Naive thymus-derived CD4-positive, alpha-beta T cell (primary cell): ENCODE data around the gene UBN1. TPM values are rescaled to one million over a fixed set of nuclear protein-coding genes. Genes with fewer than 3 reads are reported as not detected.

Source experiments
- ATAC-seq: fragments of 150-1000 bp; cut with Tn5 transposase; 2 replicates; pipeline ENCODE4 v1.10.0; 2021; ENCODE audit warnings: mild to moderate bottlenecking, moderate library complexity
- CTCF ChIA-PET: fragments of 350-600 bp; sonication (Branson Sonifier 250); formaldehyde crosslinking; loops from one replicate; lab custom pipeline; 2021; ENCODE audit warnings: antibody characterized with exemption; lab: Charles Lee
- POLR2A ChIA-PET: fragments of 350-600 bp; sonication (Branson Sonifier 250); formaldehyde crosslinking; loops from one replicate; lab custom pipeline; 2021; ENCODE audit warnings: antibody characterized with exemption, inconsistent platforms; lab: Charles Lee
- DNase-seq, 9 donors: peaks; one replicate each; pipeline versions ENCODE4 v3.0.0 to v3.0.0-alpha.2; 2020 to 2022; ENCODE audit warnings: mixed read lengths in 1 of 9
- H3K27ac ChIP-seq: one replicate; pipeline ENCODE4 v1.7.0; 2013; ENCODE audit warnings: mild to moderate bottlenecking, low read depth, low read length, moderate library complexity
- H3K27me3 ChIP-seq, 2 donors: one replicate each; pipeline ENCODE4 v1.7.0; 2013; ENCODE audit warnings: low read length in 2 of 2, mild to moderate bottlenecking in 2 of 2, moderate library complexity in 2 of 2; ENCODE audit not compliant: control insufficient read depth in 2 of 2, insufficient read depth in 2 of 2
- H3K36me3 ChIP-seq, 3 experiments: 1 replicate in 2 of 3; 2 replicates in 1 of 3; pipeline ENCODE4 v1.7.0; 2013; ENCODE audit warnings: low read length in 3 of 3, mild to moderate bottlenecking in 3 of 3, moderate library complexity in 1 of 3; ENCODE audit not compliant: insufficient read depth in 3 of 3, control insufficient read depth in 2 of 3
- H3K4me1 ChIP-seq, 2 donors: one replicate each; pipeline ENCODE4 v1.7.0; 2013; ENCODE audit warnings: low read length in 2 of 2, mild to moderate bottlenecking in 2 of 2, moderate library complexity in 1 of 2; ENCODE audit not compliant: control insufficient read depth in 2 of 2, insufficient read depth in 2 of 2
- H3K4me3 ChIP-seq: 2 replicates; pipeline ENCODE4 v1.7.0; 2013; ENCODE audit warnings: mild to moderate bottlenecking, low read length
- H3K9me3 ChIP-seq, 3 experiments: 1 replicate in 2 of 3; 2 replicates in 1 of 3; pipeline ENCODE4 v1.7.0; 2013; ENCODE audit warnings: low read length in 3 of 3; ENCODE audit not compliant: control insufficient read depth in 2 of 3
- H3K27ac Mint-ChIP-seq, 9 donors: one replicate each; pipeline ENCODE4 v1.8.0; 2020 to 2022; ENCODE audit warnings: mixed read lengths in 9 of 9, mild to moderate bottlenecking in 8 of 9, moderate library complexity in 5 of 9, inconsistent platforms in 2 of 9
- H3K27me3 Mint-ChIP-seq, 5 donors: one replicate each; pipeline ENCODE4 v1.8.0; 2021 to 2022; ENCODE audit warnings: mixed read lengths in 5 of 5, mild to moderate bottlenecking in 1 of 5
- H3K36me3 Mint-ChIP-seq, 5 donors: one replicate each; pipeline ENCODE4 v1.8.0; 2020 to 2022; ENCODE audit warnings: mixed read lengths in 5 of 5, mild to moderate bottlenecking in 3 of 5, inconsistent platforms in 1 of 5
- H3K4me1 Mint-ChIP-seq, 7 donors: one replicate each; pipeline ENCODE4 v1.8.0; 2020 to 2022; ENCODE audit warnings: mixed read lengths in 7 of 7, mild to moderate bottlenecking in 3 of 7, inconsistent platforms in 1 of 7
- H3K4me3 Mint-ChIP-seq, 10 donors: one replicate each; pipeline ENCODE4 v1.8.0; 2020 to 2022; ENCODE audit warnings: mild to moderate bottlenecking in 10 of 10, mixed read lengths in 10 of 10, moderate library complexity in 6 of 10, inconsistent platforms in 2 of 10
- H3K9me3 Mint-ChIP-seq, 11 donors: one replicate each; pipeline ENCODE4 v1.8.0; 2020 to 2022; ENCODE audit warnings: mixed read lengths in 11 of 11, mild to moderate bottlenecking in 4 of 11, inconsistent platforms in 1 of 11, moderate library complexity in 1 of 11
- intact Hi-C, 2 donors: fragments of 100-400 bp; cut with micrococcal nuclease; formaldehyde crosslinking; loops; one replicate each; pipeline ENCODE4 v1.15.1; 2023
- polyA plus RNA-seq, 2 donors: library from polyadenylated mRNA; unstranded; fragments of 300-500 nt; fragmentation: Illumina TruSeq; gene quantifications; one replicate each; pipeline ENCODE4 v1.2.3, GENCODE V29; 2021
- total RNA-seq, 6 experiments: library from RNA in 5 of 6; stranded (reverse) in 5 of 6; gene quantifications; 1 replicate in 5 of 6; 2 replicates in 1 of 6; pipeline ENCODE4 v1.2.3 and lab custom pipeline; 2021 to 2026

UBN1 gene
- total and polyA plus RNA-seq, 7 experiments from 2014 or later: 11.0 to 58.7 (median 40.0) TPM

DNA sequence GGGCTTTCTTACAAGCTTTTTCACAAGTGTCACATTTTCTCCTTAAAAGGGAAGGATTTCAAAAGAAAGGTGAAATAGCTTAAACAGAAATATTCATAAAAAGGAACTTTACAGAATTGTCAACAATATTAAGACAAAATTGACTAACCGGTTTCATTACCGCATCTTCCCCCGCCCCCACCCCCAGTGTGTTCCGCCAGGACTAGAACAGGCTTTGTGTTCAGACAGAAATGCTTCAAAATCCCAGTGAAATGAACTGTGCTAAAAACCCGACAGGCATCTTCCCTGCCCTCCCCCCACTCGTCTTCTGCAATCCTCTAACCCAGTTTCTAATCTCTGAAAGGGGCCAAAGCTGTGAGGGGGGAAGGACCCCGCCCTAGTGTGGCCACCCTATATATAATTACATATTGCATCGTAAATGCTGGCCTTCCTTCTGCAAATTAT lies 43.9 kb upstream of the UBN1 start:
- Histone ChIP-seq H3K36me3 (peaks cover 0 to 22% (median 3%) of the 10 kb centered on the region in 3 experiments), H3K9me3 (no peaks in the 10 kb centered on the region), H3K4me3 (peak overlapping the region; percentile 79), H3K27me3 (no peaks in the 10 kb centered on the region), H3K27ac (peak overlapping the region; percentile 60), H3K4me1 (peaks cover 10 to 18% of the 10 kb centered on the region in 2 donors)
- H3K9me3 Mint-ChIP-seq: no peaks in the 10 kb centered on the region
- no peak for ATAC-seq
- H3K27me3 Mint-ChIP-seq: no peaks in the 10 kb centered on the region
- CTCF ChIA-PET: interaction anchor here (0.7 to 0.9 kb wide), 3 partner anchors 14 to 186 kb away, joined by 3 to 4 read pairs (median 3); no protein-coding TSS in a partner anchor
- POLR2A ChIA-PET: interaction anchor here (0.6 to 3.3 kb wide), 7 partner anchors 35 to 382 kb away, joined by 3 to 27 read pairs (median 11); partner anchors contain the start of genes ANKS3, DNAAF8, GLYR1 and UBN1
- intact Hi-C loops: loop anchor here (2.0 to 10.0 kb wide), 5 partner anchors 153 to 1649 kb away; partner anchors contain the start of gene MGRN1 (in 1 of the 2)
- no peak for DNase-seq
- H3K36me3 Mint-ChIP-seq: peaks cover 3 to 12% (median 6%) of the 10 kb centered on the region in 5 donors
- peak overlapping the region in 7 of 9 donors; percentile 40 to 84 (median 73) for H3K27ac Mint-ChIP-seq
- peak overlapping the region in 9 of 10 donors; percentile 44 to 86 (median 86) for H3K4me3 Mint-ChIP-seq
- H3K4me1 Mint-ChIP-seq: peaks cover 7 to 19% (median 12%) of the 10 kb centered on the region in 7 donors

DNA sequence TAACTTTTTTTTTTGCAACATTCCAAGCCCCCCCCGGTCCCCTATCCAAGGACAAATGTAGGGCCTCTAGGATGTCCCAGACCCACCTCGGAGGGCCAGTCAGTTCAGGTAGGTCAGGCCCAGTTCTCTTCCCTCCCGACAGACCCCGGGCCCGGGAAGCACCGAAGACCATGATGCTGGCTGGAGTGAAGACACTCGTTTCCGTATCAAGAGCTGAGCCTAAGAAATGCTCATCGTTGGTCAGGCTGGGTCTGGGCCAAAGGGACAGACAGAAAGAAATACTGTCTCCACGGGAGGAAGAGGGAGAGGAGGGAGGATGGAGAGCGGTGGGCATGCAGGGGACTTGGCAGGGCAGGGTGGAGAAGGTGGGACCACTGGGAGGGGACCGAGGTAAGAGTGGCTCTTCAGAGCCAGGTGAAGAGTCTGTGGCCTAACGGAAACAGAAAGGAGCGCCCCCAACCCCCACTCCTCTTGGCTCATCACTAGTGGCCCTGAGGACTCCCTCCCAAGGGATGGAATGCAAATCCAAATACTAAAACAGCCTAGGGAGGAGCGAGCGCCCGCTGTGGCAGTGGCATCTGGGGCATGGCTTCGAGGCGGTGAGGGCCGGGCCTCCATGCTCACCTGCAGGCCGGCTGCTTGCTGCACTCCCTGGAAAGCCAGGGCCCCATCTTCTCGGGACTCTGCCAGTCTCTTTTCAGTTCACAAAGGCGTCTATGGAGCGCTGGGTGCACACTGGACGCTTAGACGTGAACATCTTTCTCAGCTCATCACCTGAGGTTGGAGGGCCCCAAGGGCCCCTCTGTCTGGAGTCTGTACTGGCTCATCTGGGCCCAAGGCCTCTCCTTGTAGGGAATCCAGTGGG lies 43.2 kb upstream of the UBN1 start:
- H3K4me3 ChIP-seq: no peak overlapping the region
- H3K36me3 ChIP-seq: peaks cover 0 to 28% (median 3%) of the 10 kb centered on the region in 3 experiments
- ATAC-seq (no peak), DNase-seq (no peak)
- no peaks in the 10 kb centered on the region for H3K9me3 ChIP-seq
- Mint-ChIP-seq H3K9me3 (no peaks in the 10 kb centered on the region), H3K36me3 (peaks cover 3 to 12% (median 6%) of the 10 kb centered on the region in 5 donors), H3K4me1 (peaks cover 7 to 19% (median 12%) of the 10 kb centered on the region in 7 donors), H3K4me3 (peak overlapping the region in 5 of 10 donors; percentile 27 to 81 (median 59)), H3K27ac (peak overlapping the region in 2 of 9 donors; percentile 34 to 37), H3K27me3 (no peaks in the 10 kb centered on the region)
- H3K27me3 ChIP-seq: no peaks in the 10 kb centered on the region
- intact Hi-C loops: loop anchor here (2.0 to 10.0 kb wide), 5 partner anchors 153 to 1649 kb away; partner anchors contain the start of gene MGRN1 (in 1 of the 2)
- peaks cover 10 to 18% of the 10 kb centered on the region in 2 donors for H3K4me1 ChIP-seq
- ChIA-PET POLR2A (interaction anchor here (0.5 to 3.3 kb wide), 4 partner anchors 22 to 382 kb away, joined by 3 to 27 read pairs (median 7); partner anchors contain the start of genes GLYR1 and UBN1), CTCF (no interaction called here)
- H3K27ac ChIP-seq: no peak overlapping the region

DNA sequence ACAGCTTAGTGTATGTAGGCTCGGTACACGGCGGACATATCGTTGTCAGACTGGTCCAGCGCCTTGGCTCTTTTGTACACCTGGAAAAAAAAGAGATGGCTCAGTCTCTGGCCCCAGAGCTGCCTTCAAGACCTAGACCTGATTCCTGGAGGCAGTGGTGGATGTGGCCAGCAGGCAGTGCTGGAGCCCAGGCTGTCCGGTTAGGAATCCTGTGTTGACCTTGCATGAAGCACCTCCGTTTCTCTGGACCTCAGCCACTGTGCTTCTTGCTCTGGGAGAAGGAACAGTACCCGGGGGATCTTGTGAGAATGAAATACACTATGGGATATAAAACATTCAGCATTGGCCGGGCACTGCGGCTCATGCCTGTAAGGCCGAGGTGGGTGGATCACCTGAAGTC lies 42.0 kb upstream of the UBN1 start:
- CTCF ChIA-PET: no interaction called here
- Histone ChIP-seq H3K4me3 (no peak overlapping the region), H3K4me1 (peaks cover 10 to 18% of the 10 kb centered on the region in 2 donors), H3K36me3 (peaks cover 0 to 39% (median 3%) of the 10 kb centered on the region in 3 experiments), H3K27me3 (no peaks in the 10 kb centered on the region), H3K27ac (no peak overlapping the region), H3K9me3 (no peaks in the 10 kb centered on the region)
- Mint-ChIP-seq H3K27ac (peak overlapping the region in 3 of 9 donors; percentile 9 to 49 (median 46)), H3K4me3 (no peak overlapping the region), H3K27me3 (no peaks in the 10 kb centered on the region), H3K4me1 (peaks cover 6 to 19% (median 12%) of the 10 kb centered on the region in 7 donors), H3K9me3 (no peaks in the 10 kb centered on the region), H3K36me3 (peaks cover 3 to 12% (median 6%) of the 10 kb centered on the region in 5 donors)
- intact Hi-C loops: loop anchor here in 1 of 2 donors (10.0 kb wide), 1 partner anchor 1650 kb away; no protein-coding TSS in a partner anchor
- POLR2A ChIA-PET: no interaction called here
- DNase-seq: no peak
- no peak for ATAC-seq

DNA sequence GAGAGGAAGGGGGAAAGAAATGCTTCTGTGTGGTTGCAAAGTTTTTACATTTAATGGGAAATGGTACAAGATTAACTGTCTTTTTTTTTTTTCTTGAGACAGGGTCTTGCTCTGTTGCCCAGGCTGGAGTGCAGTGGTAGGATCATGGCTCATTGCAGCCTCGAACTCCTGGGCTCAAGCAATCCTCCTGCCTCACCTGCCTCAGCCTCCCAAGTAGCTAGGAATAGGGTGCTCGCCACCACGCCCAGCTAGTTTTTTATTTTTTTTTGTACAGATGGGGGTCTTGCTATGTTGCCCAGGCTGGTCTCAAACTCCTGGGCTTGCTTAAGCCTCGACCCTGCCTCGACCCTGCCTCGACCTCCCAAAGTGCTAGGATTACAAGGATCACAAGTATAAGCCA lies 41.0 kb upstream of the UBN1 start:
- H3K4me1 Mint-ChIP-seq: peaks cover 0 to 15% (median 5%) of the 10 kb centered on the region in 7 donors
- CTCF ChIA-PET: interaction anchor here (0.6 kb wide), 1 partner anchor 62 kb away, joined by 3 read pairs; no protein-coding TSS in a partner anchor

DNA sequence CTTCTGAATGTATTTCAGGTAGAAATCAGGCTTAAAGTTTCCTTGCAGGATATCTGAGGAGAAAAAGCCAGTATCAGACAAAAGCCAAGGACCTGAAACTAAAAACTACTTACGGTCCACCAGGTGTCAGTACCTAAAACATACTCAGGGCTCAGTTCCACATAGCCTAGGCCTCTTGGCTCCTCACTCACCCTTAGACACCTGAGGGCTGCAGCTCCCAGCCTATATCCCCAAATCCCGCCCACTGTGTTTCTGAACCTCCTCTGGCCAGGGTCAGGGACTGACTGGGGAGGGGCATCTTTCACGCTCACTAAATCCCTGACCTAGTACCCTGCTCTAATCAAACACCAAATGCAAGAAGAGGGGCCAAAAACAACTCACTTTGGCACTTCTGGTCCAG lies 36.0 kb upstream of the UBN1 start:
- ChIA-PET CTCF (no interaction called here), POLR2A (interaction anchor here (1.0 kb wide), 1 partner anchor 347 kb away, joined by 3 read pairs; no protein-coding TSS in a partner anchor)
- peaks cover 5 to 46% (median 10%) of the 10 kb centered on the region in 5 donors for H3K36me3 Mint-ChIP-seq

More for the DNA sequence above, 41.0 kb upstream of the UBN1 start:
- H3K36me3 ChIP-seq: peaks cover 0 to 46% (median 7%) of the 10 kb centered on the region in 3 experiments
- no peaks in the 10 kb centered on the region for H3K27me3 ChIP-seq
- POLR2A ChIA-PET: interaction anchor here (0.6 kb wide), 2 partner anchors 9 to 1759 kb away, joined by 3 to 4 read pairs; no protein-coding TSS in a partner anchor
- Mint-ChIP-seq H3K36me3 (peaks cover 3 to 15% (median 6%) of the 10 kb centered on the region in 5 donors), H3K27ac (peak overlapping the region in 1 of 9 donors; percentile 19), H3K4me3 (no peak overlapping the region), H3K9me3 (no peaks in the 10 kb centered on the region), H3K27me3 (no peaks in the 10 kb centered on the region)
- no peak overlapping the region for H3K27ac ChIP-seq
- H3K9me3 ChIP-seq: no peaks in the 10 kb centered on the region
- no peak overlapping the region for H3K4me3 ChIP-seq
- H3K4me1 ChIP-seq: peaks cover 10 to 13% of the 10 kb centered on the region in 2 donors
- DNase-seq (no peak), ATAC-seq (no peak)
- intact Hi-C loops: loop anchor here in 1 of 2 donors (10.0 kb wide), 1 partner anchor 1651 kb away; no protein-coding TSS in a partner anchor

DNA sequence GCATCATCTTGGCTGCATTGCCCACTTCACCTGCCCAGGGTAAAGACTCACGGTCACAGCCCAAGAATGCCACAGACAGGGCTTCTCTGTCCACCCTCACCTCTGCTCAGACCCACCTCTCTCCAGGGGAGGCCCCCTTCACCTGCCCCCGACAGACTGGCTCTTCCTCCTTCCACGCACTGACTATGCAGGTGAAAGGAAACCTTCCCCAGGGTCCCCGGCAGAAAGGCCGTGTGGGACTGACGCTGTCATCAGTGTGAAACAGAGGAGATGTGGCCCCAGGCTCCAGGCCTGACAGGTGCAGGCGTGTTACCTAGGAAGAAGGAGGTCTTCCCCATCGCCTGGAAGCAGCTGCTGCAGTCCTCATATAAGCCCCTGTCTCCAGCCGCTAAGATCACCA lies 35.5 kb upstream of the UBN1 start:
- intact Hi-C loops: no loop called here
- ATAC-seq (no peak), DNase-seq (no peak)
- Histone ChIP-seq H3K4me3 (no peak overlapping the region), H3K9me3 (no peaks in the 10 kb centered on the region), H3K27ac (no peak overlapping the region), H3K27me3 (no peaks in the 10 kb centered on the region), H3K36me3 (peaks cover 0 to 78% (median 19%) of the 10 kb centered on the region in 3 experiments), H3K4me1 (no peaks in the 10 kb centered on the region)
- Mint-ChIP-seq H3K9me3 (no peaks in the 10 kb centered on the region), H3K27me3 (no peaks in the 10 kb centered on the region), H3K36me3 (peaks cover 5 to 49% (median 12%) of the 10 kb centered on the region in 5 donors), H3K4me1 (peaks cover 0 to 2% (median 0%) of the 10 kb centered on the region in 7 donors), H3K27ac (peak overlapping the region in 1 of 9 donors; percentile 49), H3K4me3 (no peak overlapping the region)
- ChIA-PET POLR2A (no interaction called here), CTCF (no interaction called here)

More for the DNA sequence above, 36.0 kb upstream of the UBN1 start:
- Histone ChIP-seq H3K27ac (no peak overlapping the region), H3K36me3 (peaks cover 0 to 77% (median 19%) of the 10 kb centered on the region in 3 experiments), H3K27me3 (no peaks in the 10 kb centered on the region), H3K9me3 (no peaks in the 10 kb centered on the region), H3K4me3 (no peak overlapping the region), H3K4me1 (no peaks in the 10 kb centered on the region)
- no peaks in the 10 kb centered on the region for H3K9me3 Mint-ChIP-seq
- peak overlapping the region in 2 of 9 donors; percentile 49 to 77 for H3K27ac Mint-ChIP-seq
- no peak for ATAC-seq
- intact Hi-C loops: no loop called here
- no peak for DNase-seq
- no peaks in the 10 kb centered on the region for H3K27me3 Mint-ChIP-seq
- no peak overlapping the region for H3K4me3 Mint-ChIP-seq
- H3K4me1 Mint-ChIP-seq: peaks cover 0 to 2% (median 0%) of the 10 kb centered on the region in 7 donors
